Dermis blood vessel endothelial cell (primary cell): ENCODE measurements around the gene GPR150. TPM values are rescaled to one million over a fixed set of nuclear protein-coding genes. Genes with fewer than 3 reads are reported as not detected.

Source experiments
- DNase-seq: peaks from one replicate; pipeline ENCODE4 v3.0.0; 2010
- total RNA-seq: library from RNA; depleted of rRNA; stranded (reverse); fragments of >200 nt; gene quantifications from 2 replicates; pipeline ENCODE4 v1.2.3, GENCODE V29; 2014

The GPR150 gene
- total RNA-seq, 1 donor from 2014 or later: 0.17 TPM

DNA sequence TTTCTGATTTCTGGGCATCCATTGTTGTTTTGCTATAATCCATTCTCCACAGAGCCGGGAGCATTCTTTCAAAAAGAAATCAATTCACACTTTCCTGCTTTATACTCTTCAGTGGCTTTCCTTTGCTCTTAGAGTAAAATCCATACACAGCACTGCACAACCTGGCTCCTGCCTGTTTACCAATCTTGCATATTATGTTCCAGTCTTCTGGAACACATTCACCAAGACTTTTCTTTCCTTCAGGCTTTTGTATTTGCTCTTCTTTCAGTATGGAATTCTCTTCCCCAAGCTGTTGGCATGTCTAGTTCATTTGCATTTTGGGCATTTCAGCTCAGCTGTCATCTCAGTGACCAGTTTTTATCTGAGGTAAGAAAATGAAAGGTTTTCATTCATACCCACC is 33.0 kb downstream of the GPR150 start:
- DNase-seq: no peak

DNA sequence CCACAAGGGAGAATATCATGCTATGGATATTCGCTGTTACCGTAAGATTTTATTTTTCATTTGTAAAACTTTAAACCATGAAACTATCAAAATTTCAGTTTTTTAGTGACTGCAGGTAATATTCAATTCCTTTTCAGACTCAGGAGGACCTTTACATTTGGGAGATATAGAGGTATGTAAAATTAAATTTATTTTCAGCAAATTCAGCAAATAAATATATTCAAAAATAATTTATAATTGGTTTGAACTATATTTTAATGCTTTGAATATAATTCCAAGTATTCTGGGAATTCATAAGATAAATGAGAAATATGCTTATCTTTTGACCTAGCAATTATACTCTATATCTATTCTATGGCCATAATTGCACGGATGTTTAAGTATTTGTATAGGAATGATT is 34.3 kb downstream of the GPR150 start:
- no peak for DNase-seq

DNA sequence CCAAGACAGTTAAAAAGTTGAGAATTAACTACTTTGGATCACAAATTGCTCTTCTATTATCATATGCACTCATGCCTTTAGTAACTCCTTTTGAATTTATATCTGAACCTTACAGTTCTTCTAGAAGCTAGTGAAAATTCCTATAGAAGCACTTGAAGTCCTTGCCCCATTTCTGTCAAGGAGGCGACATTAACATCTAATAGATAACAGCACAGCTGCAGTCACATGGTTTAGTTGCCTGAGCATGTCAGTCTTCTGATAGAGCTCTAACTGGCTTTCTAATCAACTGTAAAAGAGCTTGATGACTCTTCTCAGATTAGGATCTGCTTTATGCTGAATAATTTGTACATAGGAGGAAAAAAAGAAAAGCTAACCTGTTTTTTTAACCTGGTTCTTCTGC is 35.7 kb downstream of the GPR150 start:
- no peak for DNase-seq

DNA sequence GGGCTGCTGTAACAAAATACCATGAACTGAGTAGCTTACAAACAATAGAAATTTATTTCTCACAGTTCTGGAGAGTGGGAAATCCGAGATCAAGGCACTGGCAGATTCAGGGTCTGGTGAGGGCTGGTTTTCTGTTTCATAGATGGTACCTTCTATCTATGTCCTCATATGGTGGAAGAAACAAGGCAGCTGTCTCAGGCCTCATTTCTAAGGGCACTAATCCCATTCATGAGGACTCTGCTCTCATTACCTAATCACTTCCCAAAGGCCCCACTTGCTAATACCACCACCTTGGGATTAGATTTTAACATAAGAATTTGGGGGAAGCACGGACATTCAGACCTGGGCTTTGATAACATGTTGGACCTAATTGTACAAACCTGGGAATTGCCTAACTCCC is 40.2 kb downstream of the GPR150 start:
- DNase-seq: no peak

DNA sequence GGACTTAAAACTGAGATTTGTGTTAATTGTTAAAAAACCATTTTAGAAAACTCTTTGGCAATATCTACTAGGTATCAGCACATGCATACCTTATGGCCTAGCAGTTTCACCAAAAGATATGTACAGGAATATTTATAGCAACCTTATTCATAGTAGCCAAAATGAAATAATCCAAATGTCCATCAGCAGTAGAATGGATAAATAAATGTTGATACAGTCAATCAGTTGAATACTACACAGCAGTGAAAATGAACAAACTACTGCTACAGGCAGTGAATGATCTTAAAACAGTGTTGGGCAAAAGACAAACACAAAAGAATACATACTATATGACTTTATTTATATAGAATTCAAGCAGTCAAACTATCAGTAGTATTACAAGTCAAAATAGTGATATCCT is 43.1 kb downstream of the GPR150 start:
- no peak for DNase-seq

DNA sequence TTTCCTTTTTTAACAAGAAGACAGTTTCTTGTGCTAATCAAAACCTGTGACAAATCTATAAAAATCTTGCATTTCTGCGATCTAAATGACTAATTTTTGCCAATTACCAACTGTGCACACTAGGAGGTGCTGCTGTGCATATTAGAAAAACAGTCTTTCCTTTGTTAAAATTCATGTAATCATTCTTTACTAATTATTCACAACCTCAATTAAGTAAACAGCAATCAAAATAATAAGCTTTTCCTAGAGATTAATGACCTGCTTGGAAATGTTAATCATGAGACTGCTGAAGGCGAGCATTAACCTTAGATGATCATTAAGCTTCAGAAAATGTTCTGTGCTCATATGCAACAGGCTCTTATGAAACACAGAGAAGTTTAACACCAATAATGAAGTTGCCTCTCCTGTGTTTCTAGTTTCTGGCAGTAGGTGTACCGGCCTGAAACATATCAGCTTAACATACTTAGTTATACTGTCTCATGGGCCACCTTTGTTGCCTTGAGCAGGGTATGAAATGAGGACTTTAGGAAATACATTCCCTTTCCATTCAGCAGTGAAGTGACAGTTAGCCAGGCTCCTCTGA is 44.4 kb downstream of the GPR150 start:
- peak; percentile 59 for DNase-seq

DNA sequence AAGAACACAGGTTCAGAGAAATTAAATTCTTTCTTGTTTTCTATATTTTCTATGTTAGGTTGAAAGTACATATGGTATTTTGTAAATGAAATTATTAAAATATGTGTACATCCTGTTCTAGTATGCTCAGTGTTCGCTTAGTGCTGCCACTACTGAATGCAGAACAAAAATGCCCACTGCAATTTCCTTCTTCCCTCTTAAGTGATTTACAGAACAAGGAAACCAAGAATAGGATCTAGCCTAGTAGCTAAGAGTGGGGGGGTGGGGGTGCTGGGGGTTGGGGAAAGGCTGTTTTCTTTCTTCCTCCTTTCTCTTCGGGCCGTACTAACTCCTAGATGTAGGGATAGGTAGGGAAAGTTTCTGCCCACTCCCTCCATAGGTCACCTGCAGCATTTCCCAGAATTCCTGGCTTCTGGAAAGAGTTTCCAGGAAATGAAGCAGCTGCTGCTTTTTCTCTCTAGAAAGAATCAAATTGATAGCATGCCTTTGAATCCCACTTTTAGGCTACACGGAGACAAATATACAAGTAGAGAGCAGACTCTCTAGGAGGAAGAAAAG is 47.3 kb downstream of the GPR150 start:
- DNase-seq: no peak

DNA sequence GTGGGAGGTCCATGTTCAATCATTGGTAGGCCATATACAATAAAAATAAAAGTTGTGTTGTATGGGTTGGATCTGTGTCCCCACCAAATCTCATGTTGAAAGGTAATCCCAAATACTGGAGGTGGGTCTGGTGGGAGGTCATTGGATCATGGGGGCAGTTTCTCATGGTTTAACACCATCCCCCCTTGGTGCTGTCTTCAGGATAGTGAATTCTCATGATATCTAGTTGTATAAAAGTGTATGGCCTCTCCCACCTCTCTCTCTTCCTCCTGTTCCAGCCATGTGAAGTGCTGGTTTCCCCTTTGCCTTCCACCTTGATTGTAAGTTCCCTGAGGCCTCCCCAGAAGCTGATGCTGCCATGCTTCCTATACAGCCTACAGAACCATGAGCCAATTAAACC is 47.8 kb downstream of the GPR150 start:
- no peak for DNase-seq

DNA sequence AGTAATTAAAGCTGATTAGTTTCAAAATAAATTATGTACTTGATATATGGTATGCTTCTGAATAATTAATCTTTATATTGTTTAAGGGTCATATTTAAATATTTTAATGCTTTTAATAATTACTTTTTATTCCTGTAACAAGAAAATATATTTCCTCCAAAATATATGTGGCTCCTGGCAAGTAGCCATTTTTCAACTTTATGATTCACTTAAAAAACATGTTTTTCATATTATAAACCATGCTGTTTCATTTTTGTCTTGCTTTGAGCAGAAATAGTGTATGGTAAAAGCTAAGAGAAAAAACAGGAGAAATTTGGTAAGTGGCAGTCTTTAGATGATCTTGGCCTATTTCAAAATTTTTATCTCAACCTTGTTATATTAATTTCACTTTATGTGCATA is 48.3 kb downstream of the GPR150 start:
- peak; percentile 37 for DNase-seq

DNA sequence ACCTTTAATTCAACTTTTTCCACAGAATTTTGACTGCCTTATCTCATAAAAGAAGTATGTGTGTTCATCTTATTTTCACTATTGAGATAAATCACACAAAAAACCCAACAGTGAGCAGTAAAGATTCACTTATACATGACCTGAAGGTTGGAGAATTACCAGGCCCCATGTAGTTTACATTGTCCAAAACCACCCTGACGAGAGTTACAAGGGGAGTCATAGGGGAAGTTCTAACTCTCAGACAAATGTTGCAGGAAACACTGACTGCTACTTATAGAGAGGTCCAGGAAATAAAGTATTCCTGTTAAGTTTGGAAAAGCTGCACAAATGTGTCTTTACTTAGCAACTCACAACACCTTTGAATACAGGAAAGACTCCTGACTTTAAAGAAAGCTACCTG is 48.8 kb downstream of the GPR150 start:
- DNase-seq: peak; percentile 71

DNA sequence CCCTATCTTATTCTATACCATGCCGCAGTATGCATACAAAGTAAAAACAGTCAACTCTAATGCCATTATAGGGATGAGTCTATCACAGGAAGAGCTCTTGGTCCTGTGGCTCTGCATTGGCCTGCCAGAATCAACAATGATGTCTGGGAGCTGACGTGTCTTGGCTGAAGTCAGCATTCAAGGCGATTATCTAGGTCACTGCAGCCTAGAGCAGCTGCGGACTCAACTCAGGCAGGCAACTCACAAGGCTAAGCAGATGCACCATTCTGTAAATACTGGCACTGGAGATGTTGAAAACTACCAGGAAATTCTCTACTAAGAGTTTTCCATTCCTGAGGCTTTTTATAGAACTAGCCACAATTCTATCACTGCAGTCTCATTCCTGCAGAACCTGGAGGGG is 49.7 kb downstream of the GPR150 start:
- DNase-seq: peak; percentile 92

DNA sequence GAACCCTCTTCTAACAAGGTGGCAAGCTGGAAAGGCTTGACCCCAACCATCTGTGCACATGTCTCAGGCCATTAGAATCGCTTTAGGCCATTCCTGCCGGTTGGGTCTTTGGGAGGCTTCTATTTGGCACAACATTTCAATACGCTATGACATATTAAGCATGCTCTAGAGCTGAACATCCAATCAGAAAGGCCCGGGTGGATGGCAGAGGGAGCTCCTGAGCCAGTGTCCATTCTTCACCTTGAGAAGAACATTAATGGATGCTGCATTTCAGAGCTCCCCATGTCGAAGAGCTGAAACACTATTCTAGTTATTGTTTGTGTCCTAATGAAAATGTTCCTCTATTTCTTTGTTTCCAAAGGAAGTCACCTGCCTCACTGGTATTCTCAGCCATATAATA is 50.1 kb downstream of the GPR150 start:
- DNase-seq: no peak

DNA sequence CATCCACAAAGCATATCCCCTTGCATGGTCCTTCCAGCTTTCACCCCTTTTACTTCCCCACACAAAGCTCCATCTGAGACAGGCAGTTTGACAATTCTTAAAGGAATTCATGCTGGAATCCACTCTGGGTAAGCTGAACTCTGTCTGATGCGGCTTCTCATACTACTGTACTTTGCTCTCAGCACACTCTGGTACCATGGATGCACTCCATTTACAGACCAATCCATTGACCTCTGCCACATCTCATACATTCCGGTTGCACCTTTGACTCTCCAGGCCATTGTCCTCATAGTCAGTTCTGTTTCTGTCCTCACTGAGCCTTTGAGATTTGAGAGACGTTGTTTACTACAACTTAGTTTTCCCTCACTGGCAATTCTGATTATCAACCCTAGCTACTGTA is 50.7 kb downstream of the GPR150 start:
- no peak for DNase-seq

Other genes with a start within 250 kb of the GPR150 start
- gene FAM81B, start 228.7 kb upstream of the GPR150 start, total RNA-seq: not detected in 2 replicates
- 117 and 119 TPM in 2 replicates for gene SKIC3, start 65.1 kb upstream of the GPR150 start, total RNA-seq
- 2.7 TPM in 2 replicates for gene ARSK, start 65.0 kb upstream of the GPR150 start, total RNA-seq
- gene RFESD, start 26.7 kb downstream of the GPR150 start, total RNA-seq: 0.34 and 0.70 TPM in 2 replicates
- not detected in 2 replicates for gene SPATA9, start 62.9 kb downstream of the GPR150 start, total RNA-seq
- 27.6 and 30.3 TPM in 2 replicates for gene RHOBTB3, start 111.2 kb downstream of the GPR150 start, total RNA-seq
- gene GLRX, start 202.6 kb downstream of the GPR150 start, total RNA-seq: 18.3 and 26.0 TPM in 2 replicates